Central memory CD8-positive, alpha-beta T cell (primary cell): ENCODE results near the gene ZNF142.

Experiments used
- ATAC-seq: fragments of 150-1000 bp; cut with Tn5 transposase; replicated peaks from 2 replicates; pipeline ENCODE4 v1.10.0; 2022; ENCODE audit warnings: mild to moderate bottlenecking, moderate FRiP score, moderate number of reproducible peaks; ENCODE audit not compliant: poor library complexity, severe bottlenecking; ENCODE audit errors: extremely low read depth
- DNase-seq, 2 donors: peaks; one replicate each; pipeline ENCODE4 v3.0.0; 2021; ENCODE audit warnings: low spot score in 2 of 2
- H3K27ac Mint-ChIP-seq: one replicate; pipeline ENCODE4 v1.8.0; 2022; ENCODE audit warnings: low read depth, mild to moderate bottlenecking, moderate library complexity, mixed read lengths
- H3K27me3 Mint-ChIP-seq: one replicate; pipeline ENCODE4 v1.8.0; 2022; ENCODE audit warnings: mixed read lengths
- H3K36me3 Mint-ChIP-seq: one replicate; pipeline ENCODE4 v1.8.0; 2022; ENCODE audit warnings: mild to moderate bottlenecking, moderate library complexity, mixed read lengths; ENCODE audit not compliant: insufficient read depth
- H3K4me1 Mint-ChIP-seq: one replicate; pipeline ENCODE4 v1.8.0; 2022; ENCODE audit warnings: mixed read lengths
- H3K4me3 Mint-ChIP-seq: one replicate; pipeline ENCODE4 v1.8.0; 2022; ENCODE audit warnings: mild to moderate bottlenecking, moderate library complexity, mixed read lengths
- H3K9me3 Mint-ChIP-seq: one replicate; pipeline ENCODE4 v1.8.0; 2022; ENCODE audit warnings: mixed read lengths

ZNF142 gene

DNA sequence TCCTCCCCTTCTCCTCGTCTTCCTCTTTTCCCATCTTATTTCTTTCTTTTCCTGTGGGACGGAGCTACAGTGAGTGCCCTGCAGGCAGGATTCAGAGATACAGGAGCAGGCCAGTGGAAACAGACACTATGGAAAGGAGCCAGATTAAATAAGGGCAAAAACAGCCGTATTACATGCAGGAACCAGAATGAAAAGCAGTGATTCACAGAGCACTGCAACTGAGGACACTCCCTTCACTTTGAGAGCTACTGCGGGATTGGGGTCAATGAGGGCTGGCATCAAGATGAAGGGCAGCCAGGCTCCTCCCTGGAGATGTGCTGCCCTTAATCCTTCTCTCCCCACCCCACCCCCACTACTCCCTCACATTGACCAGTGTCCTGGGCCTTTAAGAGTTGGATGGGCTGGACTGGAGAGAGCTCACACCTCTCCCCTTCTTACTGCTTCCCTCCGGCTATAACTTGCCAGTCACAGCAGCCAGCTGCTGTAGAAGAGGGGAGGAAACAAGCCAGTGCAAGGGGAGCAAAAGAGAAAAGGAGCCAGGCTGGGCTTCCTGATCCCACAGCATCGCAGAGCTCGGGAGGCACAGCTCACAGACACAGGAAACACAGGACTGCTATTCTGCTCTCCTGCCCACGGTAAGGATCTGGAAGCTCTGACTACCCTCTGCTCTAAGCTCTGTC, 51.8 kb downstream of the ZNF142 start, which contains the start of gene PLCD4:
Gene PLCD4 (plus strand): TSS at position 464 of the 680 bp plus-strand sequence. CDS start 7,841 bp downstream, outside the sequence.
- no peak within 1 kb of the TSS for H3K27ac Mint-ChIP-seq
- H3K9me3 Mint-ChIP-seq = no peaks in the 10 kb centered on the region
- no peaks in the 10 kb centered on the region for H3K4me1 Mint-ChIP-seq
- no peak for ATAC-seq
- no peaks in the 10 kb centered on the region for H3K36me3 Mint-ChIP-seq
- H3K27me3 Mint-ChIP-seq = peaks cover 53% of the 10 kb centered on the region
- no peak for DNase-seq
- no peak within 1 kb of the TSS for H3K4me3 Mint-ChIP-seq

GRCh38 chr2:218605432-218605831, 54.0 kb downstream of the ZNF142 start:
- Mint-ChIP-seq H3K9me3 (no peaks in the 10 kb centered on the region), H3K36me3 (no peaks in the 10 kb centered on the region)
- no peak for ATAC-seq

More at GRCh38 chr2:218605432-218605831, 54.0 kb downstream of the ZNF142 start:
- no peak overlapping the region for H3K4me3 Mint-ChIP-seq
- no peak for DNase-seq
- H3K27ac Mint-ChIP-seq = no peak overlapping the region
- H3K27me3 Mint-ChIP-seq = peaks cover 33% of the 10 kb centered on the region
- no peaks in the 10 kb centered on the region for H3K4me1 Mint-ChIP-seq
